Daoy (cell line): ENCODE measurements around the gene RFNG. TPM values are rescaled to one million over a fixed set of nuclear protein-coding genes. Genes with fewer than 3 reads are reported as not detected.

ENCODE experiments used
- DNase-seq: peaks from one replicate; pipeline ENCODE4 v3.0.0-alpha.2; 2015; ENCODE audit warnings: low read depth
- total RNA-seq: library from RNA; depleted of rRNA; stranded (reverse); fragments of >200 nt; shearing (Covaris generic); gene quantifications from 2 replicates; pipeline ENCODE4 v1.2.3, GENCODE V29; 2014; rRNA removed

RFNG gene
- total RNA-seq, 1 experiment from 2014 or later, result 20.2 TPM

GRCh38 chr17:81999976-82000802 lies 51.4 kb downstream of the RFNG start:
- no peak for DNase-seq

GRCh38 chr17:81999587-81999975 lies 52.0 kb downstream of the RFNG start:
- no peak for DNase-seq

- DNase-seq, result no peak
Observed at GRCh38 chr17:81998691-81999438, 52.7 kb downstream of the RFNG start.

- DNase-seq, result no peak
Observed at GRCh38 chr17:81998212-81998611, 53.4 kb downstream of the RFNG start.

Other genes with a start within 250 kb of the RFNG start
- not detected in 2 replicates for gene GCGR, start 247.7 kb downstream of the RFNG start, total RNA-seq
- gene MCRIP1, start 218.5 kb downstream of the RFNG start, total RNA-seq, result 78.3 and 91.2 TPM in 2 replicates
- not detected in 2 replicates for gene PPP1R27, start 216.8 kb downstream of the RFNG start, total RNA-seq
- gene P4HB, start 191.3 kb downstream of the RFNG start, total RNA-seq, result 1,181 and 1,293 TPM in 2 replicates
- 138 and 216 TPM in 2 replicates for gene ARHGDIA, start 180.5 kb downstream of the RFNG start, total RNA-seq
- 376 and 391 TPM in 2 replicates for gene ALYREF, start 160.2 kb downstream of the RFNG start, total RNA-seq
- 149 and 250 TPM in 2 replicates for gene ANAPC11, start 160.1 kb downstream of the RFNG start, total RNA-seq
- 0.21 and 0.97 TPM in 2 replicates for gene NPB, start 149.6 kb downstream of the RFNG start, total RNA-seq
- 17.9 and 34.9 TPM in 2 replicates for gene PCYT2, start 140.4 kb downstream of the RFNG start, total RNA-seq
- 30.5 and 40.5 TPM in 2 replicates for gene SIRT7, start 133.6 kb downstream of the RFNG start, total RNA-seq
- gene MAFG, start 124.1 kb downstream of the RFNG start, total RNA-seq, result 17.2 and 20.9 TPM in 2 replicates
- gene PYCR1, start 114.5 kb downstream of the RFNG start, total RNA-seq, result 112 and 116 TPM in 2 replicates
- gene MYADML2, start 104.6 kb downstream of the RFNG start, total RNA-seq, result not detected in 2 replicates
- gene NOTUM, start 90.6 kb downstream of the RFNG start, total RNA-seq, result 0.11 and 0.51 TPM in 2 replicates
- gene ASPSCR1, start 74.2 kb downstream of the RFNG start, total RNA-seq, result 41.3 and 43.5 TPM in 2 replicates
- 88.1 and 116 TPM in 2 replicates for gene CENPX, start 28.9 kb downstream of the RFNG start, total RNA-seq
- gene LRRC45, start 28.5 kb downstream of the RFNG start, total RNA-seq, result 23.2 and 26.5 TPM in 2 replicates
- 9.3 and 16.9 TPM in 2 replicates for gene RAC3, start 20.1 kb downstream of the RFNG start, total RNA-seq
- 57.0 and 92.7 TPM in 2 replicates for gene DCXR, start 14.1 kb downstream of the RFNG start, total RNA-seq
- 180 and 190 TPM in 2 replicates for gene GPS1, start 87 bp upstream of the RFNG start, total RNA-seq
- gene DUS1L, start 14.0 kb upstream of the RFNG start, total RNA-seq, result 82.5 and 99.0 TPM in 2 replicates
- gene FASN, start 46.4 kb upstream of the RFNG start, total RNA-seq, result 49.5 and 65.1 TPM in 2 replicates
- 7.9 and 36.5 TPM in 2 replicates for gene CCDC57, start 161.0 kb upstream of the RFNG start, total RNA-seq
- 26.7 and 57.7 TPM in 2 replicates for gene SLC16A3, start 177.2 kb upstream of the RFNG start, total RNA-seq
- 16.5 and 25.1 TPM in 2 replicates for gene CSNK1D, start 221.9 kb upstream of the RFNG start, total RNA-seq